SK-N-SH (cell line): ENCODE results near the gene TAF6.

ENCODE experiments used
- ELF1 ChIP-seq: IDR thresholded peaks from 2 replicates; pipeline ENCODE4 v1.4.0; 2012
- EP300 ChIP-seq, 2 experiments: IDR thresholded peaks; 2 replicates each; pipeline versions ENCODE4 v1.4.0 to v1.6.1; 2012; ENCODE audit warnings: borderline replicate concordance in 1 of 2, low read depth in 1 of 2, low read length in 1 of 2
- RFX5 ChIP-seq: IDR thresholded peaks from 2 replicates; pipeline ENCODE4 v1.6.1; 2012; ENCODE audit warnings: mild to moderate bottlenecking, improper control_type of control experiment, low read length
- SIN3A ChIP-seq: IDR thresholded peaks from 2 replicates; pipeline ENCODE4 v1.6.1; 2012; ENCODE audit warnings: low read depth, mild to moderate bottlenecking, low read length, moderate library complexity, borderline replicate concordance
- TAF1 ChIP-seq: IDR thresholded peaks from 2 replicates; pipeline ENCODE4 v1.6.1; 2012; ENCODE audit warnings: low read depth, mild to moderate bottlenecking, low read length, moderate library complexity, borderline replicate concordance
- TCF12 ChIP-seq: IDR thresholded peaks from 2 replicates; pipeline ENCODE4 v1.4.0; 2012
- TF ChIP-seq, protein P1 (sequence below): fragments of 200-600 bp; sonication (generic); IDR thresholded peaks from 2 replicates; pipeline ENCODE4 v1.6.1; 2017; ENCODE audit warnings: antibody characterized with exemption, mild to moderate bottlenecking, moderate library complexity
- TF ChIP-seq, protein P2 (sequence below): fragments of 150-350 bp; IDR thresholded peaks from 2 replicates; pipeline ENCODE4 v1.6.1; 2017; ENCODE audit warnings: antibody characterized with exemption, low read length, low read depth, borderline replicate concordance
- TF ChIP-seq, protein P3 (sequence below): fragments of 150-350 bp; IDR thresholded peaks from 2 replicates; pipeline ENCODE4 v1.6.1; 2016; ENCODE audit warnings: mild to moderate bottlenecking, low read depth, low read length
- TF ChIP-seq, protein P4 (sequence below): IDR thresholded peaks from 2 replicates; pipeline ENCODE4 v1.4.0; 2012; ENCODE audit warnings: low read depth

DNA sequence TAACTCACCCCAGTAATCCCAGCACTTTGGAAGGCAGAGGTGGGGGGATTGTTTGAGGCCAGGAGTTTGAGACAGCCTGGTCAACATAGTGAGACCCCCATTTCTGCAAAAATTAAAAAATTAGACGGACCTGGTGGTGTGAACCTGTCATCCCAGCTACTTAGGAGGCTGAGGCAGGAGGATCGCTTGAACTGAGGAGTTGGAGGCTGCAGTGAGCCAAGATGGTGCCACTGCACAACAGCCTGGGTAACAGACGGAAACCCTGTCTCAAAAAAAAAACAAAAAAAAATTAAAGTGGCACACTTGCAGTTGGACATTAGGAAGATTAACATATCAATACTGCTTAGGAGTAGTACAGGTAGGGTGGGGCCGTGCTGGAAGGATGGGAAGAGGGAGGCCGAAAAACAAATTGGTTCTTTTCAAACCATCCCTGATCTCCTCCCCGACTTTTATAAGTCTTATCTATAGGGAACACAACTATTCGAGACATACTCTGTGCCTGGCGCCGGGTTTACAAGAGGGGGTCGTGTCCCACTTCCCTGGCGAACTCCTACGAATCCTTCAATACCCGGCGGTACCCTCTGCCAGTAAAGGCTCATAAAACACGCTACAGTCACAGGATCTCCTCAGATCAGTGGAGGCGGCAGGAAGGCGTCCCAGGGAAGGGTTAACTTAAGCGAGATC, 628 bp downstream of the TAF6 start:
- TF ChIP-seq TCF12 = no peak
- TF ChIP-seq TAF1 = no peak
- TF ChIP-seq, protein P1, sequence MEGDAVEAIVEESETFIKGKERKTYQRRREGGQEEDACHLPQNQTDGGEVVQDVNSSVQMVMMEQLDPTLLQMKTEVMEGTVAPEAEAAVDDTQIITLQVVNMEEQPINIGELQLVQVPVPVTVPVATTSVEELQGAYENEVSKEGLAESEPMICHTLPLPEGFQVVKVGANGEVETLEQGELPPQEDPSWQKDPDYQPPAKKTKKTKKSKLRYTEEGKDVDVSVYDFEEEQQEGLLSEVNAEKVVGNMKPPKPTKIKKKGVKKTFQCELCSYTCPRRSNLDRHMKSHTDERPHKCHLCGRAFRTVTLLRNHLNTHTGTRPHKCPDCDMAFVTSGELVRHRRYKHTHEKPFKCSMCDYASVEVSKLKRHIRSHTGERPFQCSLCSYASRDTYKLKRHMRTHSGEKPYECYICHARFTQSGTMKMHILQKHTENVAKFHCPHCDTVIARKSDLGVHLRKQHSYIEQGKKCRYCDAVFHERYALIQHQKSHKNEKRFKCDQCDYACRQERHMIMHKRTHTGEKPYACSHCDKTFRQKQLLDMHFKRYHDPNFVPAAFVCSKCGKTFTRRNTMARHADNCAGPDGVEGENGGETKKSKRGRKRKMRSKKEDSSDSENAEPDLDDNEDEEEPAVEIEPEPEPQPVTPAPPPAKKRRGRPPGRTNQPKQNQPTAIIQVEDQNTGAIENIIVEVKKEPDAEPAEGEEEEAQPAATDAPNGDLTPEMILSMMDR = no peak
- TF ChIP-seq, protein P2, sequence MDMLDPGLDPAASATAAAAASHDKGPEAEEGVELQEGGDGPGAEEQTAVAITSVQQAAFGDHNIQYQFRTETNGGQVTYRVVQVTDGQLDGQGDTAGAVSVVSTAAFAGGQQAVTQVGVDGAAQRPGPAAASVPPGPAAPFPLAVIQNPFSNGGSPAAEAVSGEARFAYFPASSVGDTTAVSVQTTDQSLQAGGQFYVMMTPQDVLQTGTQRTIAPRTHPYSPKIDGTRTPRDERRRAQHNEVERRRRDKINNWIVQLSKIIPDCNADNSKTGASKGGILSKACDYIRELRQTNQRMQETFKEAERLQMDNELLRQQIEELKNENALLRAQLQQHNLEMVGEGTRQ = no peak
- no peak for TF ChIP-seq RFX5
- TF ChIP-seq, protein P3, sequence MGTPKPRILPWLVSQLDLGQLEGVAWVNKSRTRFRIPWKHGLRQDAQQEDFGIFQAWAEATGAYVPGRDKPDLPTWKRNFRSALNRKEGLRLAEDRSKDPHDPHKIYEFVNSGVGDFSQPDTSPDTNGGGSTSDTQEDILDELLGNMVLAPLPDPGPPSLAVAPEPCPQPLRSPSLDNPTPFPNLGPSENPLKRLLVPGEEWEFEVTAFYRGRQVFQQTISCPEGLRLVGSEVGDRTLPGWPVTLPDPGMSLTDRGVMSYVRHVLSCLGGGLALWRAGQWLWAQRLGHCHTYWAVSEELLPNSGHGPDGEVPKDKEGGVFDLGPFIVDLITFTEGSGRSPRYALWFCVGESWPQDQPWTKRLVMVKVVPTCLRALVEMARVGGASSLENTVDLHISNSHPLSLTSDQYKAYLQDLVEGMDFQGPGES = no peak
- TF ChIP-seq, protein P4, sequence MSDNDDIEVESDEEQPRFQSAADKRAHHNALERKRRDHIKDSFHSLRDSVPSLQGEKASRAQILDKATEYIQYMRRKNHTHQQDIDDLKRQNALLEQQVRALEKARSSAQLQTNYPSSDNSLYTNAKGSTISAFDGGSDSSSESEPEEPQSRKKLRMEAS = no peak
- no peak for TF ChIP-seq ELF1
- TF ChIP-seq EP300 (IDR thresholded peaks at IDR 0.05; ENCODE audit: borderline replicate concordance in 1 of 2, low read depth in 1 of 2, low read length in 1 of 2) = no peak
- TF ChIP-seq SIN3A = no peak
